ENCODE results near the gene SLC41A1.

DNA sequence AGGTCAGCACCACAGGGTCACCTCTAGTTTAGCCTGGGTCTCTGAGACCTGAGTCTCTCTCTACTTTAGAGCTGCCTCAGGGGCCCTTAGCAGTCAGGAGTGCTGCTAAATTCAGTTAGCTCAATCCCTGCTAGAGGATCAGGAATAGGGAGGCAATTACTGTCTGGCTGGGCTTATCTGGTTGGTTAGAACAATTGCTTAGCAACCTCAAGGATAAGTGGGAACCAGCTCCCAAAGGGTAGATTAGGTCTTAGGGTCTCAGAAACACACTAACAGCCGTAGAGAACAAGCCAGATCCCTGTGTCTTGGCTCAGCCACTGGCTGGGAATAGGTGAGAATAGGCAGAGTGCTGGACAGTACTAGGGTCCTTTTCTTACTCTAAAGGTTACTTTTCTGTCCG is 29.2 kb upstream of the SLC41A1 start:
- TF ChIP-seq POLR2A (IDR thresholded peaks at IDR 0.05) = no peak
- TF ChIP-seq CTCF (IDR thresholded peaks at IDR 0.05) = no peak
